ENCODE results near the gene MYO5A.

DNA sequence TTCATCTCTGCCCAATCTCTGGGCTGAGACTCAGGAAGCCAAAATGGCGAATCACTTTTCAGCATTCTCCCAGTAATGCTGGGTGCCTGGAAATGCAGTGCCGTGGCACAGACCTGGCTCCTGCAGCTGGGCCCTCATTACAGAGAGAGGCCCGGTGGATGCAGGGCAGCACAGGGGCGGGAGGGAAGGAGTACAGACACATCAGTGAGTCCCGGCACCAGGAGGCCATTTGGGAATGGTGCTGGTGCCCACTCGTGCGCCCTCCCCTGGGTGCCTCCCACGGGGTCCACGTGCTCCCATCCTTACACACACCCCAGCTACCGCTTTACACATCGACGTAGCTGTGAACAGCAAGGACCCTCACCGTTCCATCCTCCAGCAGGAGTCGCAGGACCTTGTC, 246.3 kb downstream of the MYO5A start:
- TF ChIP-seq, protein P1, sequence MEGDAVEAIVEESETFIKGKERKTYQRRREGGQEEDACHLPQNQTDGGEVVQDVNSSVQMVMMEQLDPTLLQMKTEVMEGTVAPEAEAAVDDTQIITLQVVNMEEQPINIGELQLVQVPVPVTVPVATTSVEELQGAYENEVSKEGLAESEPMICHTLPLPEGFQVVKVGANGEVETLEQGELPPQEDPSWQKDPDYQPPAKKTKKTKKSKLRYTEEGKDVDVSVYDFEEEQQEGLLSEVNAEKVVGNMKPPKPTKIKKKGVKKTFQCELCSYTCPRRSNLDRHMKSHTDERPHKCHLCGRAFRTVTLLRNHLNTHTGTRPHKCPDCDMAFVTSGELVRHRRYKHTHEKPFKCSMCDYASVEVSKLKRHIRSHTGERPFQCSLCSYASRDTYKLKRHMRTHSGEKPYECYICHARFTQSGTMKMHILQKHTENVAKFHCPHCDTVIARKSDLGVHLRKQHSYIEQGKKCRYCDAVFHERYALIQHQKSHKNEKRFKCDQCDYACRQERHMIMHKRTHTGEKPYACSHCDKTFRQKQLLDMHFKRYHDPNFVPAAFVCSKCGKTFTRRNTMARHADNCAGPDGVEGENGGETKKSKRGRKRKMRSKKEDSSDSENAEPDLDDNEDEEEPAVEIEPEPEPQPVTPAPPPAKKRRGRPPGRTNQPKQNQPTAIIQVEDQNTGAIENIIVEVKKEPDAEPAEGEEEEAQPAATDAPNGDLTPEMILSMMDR (IDR thresholded peaks at IDR 0.05; ENCODE audit: low read depth, low read length), result no peak
- TF ChIP-seq POLR2A (IDR thresholded peaks at IDR 0.05; ENCODE audit: extremely low read depth, insufficient read length), result no peak
- TF ChIP-seq MYC (IDR thresholded peaks at IDR 0.05; ENCODE audit: low read depth, low read length), result no peak
- TF ChIP-seq, protein P2, sequence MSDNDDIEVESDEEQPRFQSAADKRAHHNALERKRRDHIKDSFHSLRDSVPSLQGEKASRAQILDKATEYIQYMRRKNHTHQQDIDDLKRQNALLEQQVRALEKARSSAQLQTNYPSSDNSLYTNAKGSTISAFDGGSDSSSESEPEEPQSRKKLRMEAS (IDR thresholded peaks at IDR 0.05; ENCODE audit: low read depth, low read length), result no peak

All from NB4 (cell line).